H1 (cell line): ENCODE data around the gene BTBD1. TPM values are rescaled to one million over a fixed set of nuclear protein-coding genes. Genes with fewer than 3 reads are reported as not detected.

ENCODE experiments used
- CTCF ChIA-PET: fragments of 300-600 bp; sonication (Branson Sonifier 250); formaldehyde crosslinking; loops from one replicate; lab custom pipeline; 2021; ENCODE audit not compliant: partially characterized antibody; lab: Charles Lee
- POLR2A ChIA-PET: fragments of 300-600 bp; sonication (Branson Sonifier 250); formaldehyde crosslinking; loops from one replicate; lab custom pipeline; 2021; ENCODE audit warnings: inconsistent platforms; ENCODE audit not compliant: partially characterized antibody; lab: Charles Lee
- DNase-seq, 2 experiments: peaks; one replicate each; pipeline versions ENCODE4 v3.0.0 to v3.0.0-alpha.2; 2010 to 2022; ENCODE audit warnings: low spot score in 2 of 2, low read depth in 1 of 2, mixed read lengths in 1 of 2
- FAIRE-seq: peaks from 2 replicates; lab custom pipeline; 2011; peaks lifted over from hg19 to GRCh38; lab: Jason Lieb, UNC
- H2AFZ ChIP-seq: 2 replicates; pipeline ENCODE4 v1.8.1; 2012; ENCODE audit warnings: low read length, inconsistent platforms
- H2AK5ac ChIP-seq: 2 replicates; pipeline ENCODE4 v1.6.1; 2013; ENCODE audit warnings: low read depth, low read length
- H2BK120ac ChIP-seq: replicated peaks from 2 replicates; pipeline ENCODE3; 2013; ENCODE audit warnings: low read depth, low read length, inconsistent platforms
- H2BK12ac ChIP-seq: 2 replicates; pipeline ENCODE4 v1.6.1; 2013; ENCODE audit warnings: low read depth, low read length
- H2BK15ac ChIP-seq: 2 replicates; pipeline ENCODE4 v1.6.1; 2013; ENCODE audit warnings: low read length
- H2BK20ac ChIP-seq: 2 replicates; pipeline ENCODE4 v1.6.1; 2013; ENCODE audit warnings: low read length
- H2BK5ac ChIP-seq: 2 replicates; pipeline ENCODE4 v1.6.1; 2013; ENCODE audit warnings: low read depth, low read length
- H3K14ac ChIP-seq: 2 replicates; pipeline ENCODE4 v1.6.1; 2013; ENCODE audit warnings: inconsistent platforms; ENCODE audit not compliant: insufficient read length
- H3K18ac ChIP-seq: 2 replicates; pipeline ENCODE4 v1.6.1; 2013; ENCODE audit warnings: low read length; ENCODE audit errors: extremely low read depth
- H3K23ac ChIP-seq: 2 replicates; pipeline ENCODE4 v1.6.1; 2013; ENCODE audit warnings: inconsistent platforms; ENCODE audit not compliant: insufficient read length
- H3K23me2 ChIP-seq: 2 replicates; pipeline ENCODE4 v1.6.1; 2013; ENCODE audit warnings: low read depth, low read length
- H3K27ac ChIP-seq: 2 replicates; pipeline ENCODE4 v1.6.1; 2011; ENCODE audit warnings: low read depth, low read length, inconsistent platforms
- H3K27me3 ChIP-seq, 4 experiments: replicated peaks in 1 of 4; 1 replicate in 1 of 4; 2 replicates in 3 of 4; pipeline versions ENCODE4 v1.6.1 to v1.8.1; 2011 to 2013; ENCODE audit warnings: low read length in 3 of 4, mild to moderate bottlenecking in 3 of 4, inconsistent platforms in 2 of 4, mixed read lengths in 2 of 4, moderate library complexity in 1 of 4; ENCODE audit not compliant: control insufficient read depth in 3 of 4, insufficient read depth in 3 of 4; ENCODE audit errors: extremely low read depth in 1 of 4
- H3K36me3 ChIP-seq, 4 experiments: 2 replicates each; pipeline versions ENCODE4 v1.6.1 to v1.8.1; 2011 to 2013; ENCODE audit warnings: mild to moderate bottlenecking in 4 of 4, low read length in 3 of 4, moderate library complexity in 2 of 4, control low read depth in 1 of 4, inconsistent platforms in 1 of 4; ENCODE audit not compliant: insufficient read depth in 4 of 4, control insufficient read depth in 2 of 4
- H3K4ac ChIP-seq: replicated peaks from 2 replicates; pipeline ENCODE3; 2013; ENCODE audit warnings: low read length, low read depth, mixed read lengths, inconsistent platforms; ENCODE audit not compliant: insufficient read length
- H3K4me1 ChIP-seq, 4 experiments: replicated peaks in 1 of 4; 1 replicate in 1 of 4; 2 replicates in 3 of 4; pipeline versions ENCODE4 v1.6.1 to v1.8.1; 2011 to 2013; ENCODE audit warnings: low read length in 3 of 4, inconsistent platforms in 2 of 4, mixed read lengths in 1 of 4; ENCODE audit not compliant: insufficient read depth in 4 of 4, control insufficient read depth in 3 of 4
- H3K4me2 ChIP-seq, 2 experiments: 2 replicates each; pipeline versions ENCODE4 v1.6.1 to v1.8.1; 2011 to 2013; ENCODE audit warnings: low read depth in 2 of 2, low read length in 2 of 2, control low read depth in 1 of 2, inconsistent platforms in 1 of 2, mild to moderate bottlenecking in 1 of 2; ENCODE audit not compliant: insufficient read depth in 1 of 2
- H3K4me3 ChIP-seq, 4 experiments: fragments of 200-600, 300-600 bp in 1 of 4; sonication (generic), shearing (Covaris generic), sonication (Bioruptor Twin) in 1 of 4; 2 replicates each; pipeline versions ENCODE4 v1.5.1 to v1.8.1; 2011 to 2016; ENCODE audit warnings: low read length in 4 of 4, low read depth in 3 of 4, control low read depth in 2 of 4, inconsistent platforms in 2 of 4, mild to moderate bottlenecking in 2 of 4, mixed read lengths in 1 of 4, moderate library complexity in 1 of 4; ENCODE audit not compliant: insufficient read depth in 2 of 4; ENCODE audit errors: extremely low read depth in 1 of 4
- H3K56ac ChIP-seq: replicated peaks from 2 replicates; pipeline ENCODE3; 2013; ENCODE audit warnings: low read depth, mild to moderate bottlenecking, mixed read lengths, low read length, inconsistent platforms; ENCODE audit not compliant: insufficient read length
- H3K79me1 ChIP-seq: 2 replicates; pipeline ENCODE4 v1.6.1; 2013; ENCODE audit warnings: low read depth, low read length, control low read depth
- H3K79me2 ChIP-seq, 2 experiments: 2 replicates each; pipeline versions ENCODE4 v1.6.1 to v1.8.1; 2012 to 2013; ENCODE audit warnings: low read length in 2 of 2, mild to moderate bottlenecking in 2 of 2, inconsistent platforms in 1 of 2; ENCODE audit not compliant: insufficient read depth in 2 of 2, control insufficient read depth in 1 of 2
- H3K9ac ChIP-seq, 4 experiments: replicated peaks in 1 of 4; 1 replicate in 1 of 4; 2 replicates in 3 of 4; pipeline versions ENCODE4 v1.6.1 to v1.8.1; 2011 to 2013; ENCODE audit warnings: low read depth in 3 of 4, low read length in 3 of 4, control low read depth in 2 of 4, mild to moderate bottlenecking in 2 of 4, moderate library complexity in 2 of 4, inconsistent platforms in 1 of 4; ENCODE audit errors: extremely low read depth in 1 of 4
- H3K9me3 ChIP-seq, 2 experiments: 2 replicates each; pipeline versions ENCODE4 v1.6.1 to v1.8.1; 2012 to 2013; ENCODE audit warnings: mild to moderate bottlenecking in 2 of 2, moderate library complexity in 2 of 2, control low read depth in 1 of 2, inconsistent platforms in 1 of 2, low read depth in 1 of 2, low read length in 1 of 2, mixed read lengths in 1 of 2; ENCODE audit not compliant: insufficient read depth in 2 of 2
- H4K20me1 ChIP-seq, 2 experiments: replicated peaks in 1 of 2; 2 replicates each; pipeline versions ENCODE3 to v1.8.1; 2011 to 2013; ENCODE audit warnings: inconsistent platforms in 2 of 2, low read length in 2 of 2, mild to moderate bottlenecking in 1 of 2; ENCODE audit not compliant: insufficient read depth in 2 of 2, control insufficient read depth in 1 of 2
- H4K5ac ChIP-seq: 2 replicates; pipeline ENCODE4 v1.6.1; 2013; ENCODE audit warnings: low read length, low read depth, mixed read lengths, inconsistent platforms; ENCODE audit not compliant: insufficient read length
- H4K8ac ChIP-seq: 2 replicates; pipeline ENCODE4 v1.8.0; 2013; ENCODE audit warnings: mild to moderate bottlenecking, moderate library complexity, low read length, inconsistent platforms; ENCODE audit not compliant: insufficient read depth; ENCODE audit errors: extremely low read depth
- H4K91ac ChIP-seq: replicated peaks from 2 replicates; pipeline ENCODE3; 2013; ENCODE audit warnings: low read length, mixed read lengths, inconsistent platforms; ENCODE audit not compliant: insufficient read length
- BACH1 ChIP-seq: IDR thresholded peaks from 2 replicates; pipeline ENCODE4 v1.6.1; 2012; ENCODE audit warnings: low read length, improper control_type of control experiment
- CBX5 ChIP-seq: fragments of 300-800, 300-1000 bp; sonication (generic); IDR thresholded peaks from 2 replicates; pipeline ENCODE4 v1.7.1; 2016; ENCODE audit warnings: antibody characterized with exemption, low read length, low read depth
- CHD2 ChIP-seq: IDR thresholded peaks from 2 replicates; pipeline ENCODE4 v1.6.1; 2012; ENCODE audit warnings: low read length, improper control_type of control experiment
- FOSL1 ChIP-seq: IDR thresholded peaks from 2 replicates; pipeline ENCODE4 v1.6.1; 2011; ENCODE audit warnings: mild to moderate bottlenecking, low read depth, low read length, moderate library complexity; ENCODE audit not compliant: insufficient read depth
- HDAC6 ChIP-seq: IDR thresholded peaks from one replicate; pipeline ENCODE4 v1.7.1; 2012; ENCODE audit warnings: low read depth, mild to moderate bottlenecking, inconsistent platforms, low read length, moderate library complexity
- MAFK ChIP-seq: IDR thresholded peaks from 2 replicates; pipeline ENCODE4 v1.6.1; 2012; ENCODE audit warnings: low read depth, mild to moderate bottlenecking, improper control_type of control experiment, low read length
- MAX ChIP-seq: IDR thresholded peaks from 2 replicates; pipeline ENCODE4 v1.6.1; 2012; ENCODE audit warnings: inconsistent platforms
- RAD21 ChIP-seq, 2 experiments: IDR thresholded peaks in 1 of 2; conservative IDR thresholded peaks in 1 of 2; 2 replicates each; pipeline ENCODE4 v1.6.1; 2011; ENCODE audit warnings: low read depth in 2 of 2, low read length in 2 of 2, improper control_type of control experiment in 1 of 2, inconsistent platforms in 1 of 2, mild to moderate bottlenecking in 1 of 2, moderate library complexity in 1 of 2
- SIN3A ChIP-seq, 2 experiments: IDR thresholded peaks in 1 of 2; conservative IDR thresholded peaks in 1 of 2; 2 replicates each; pipeline ENCODE4 v1.6.1; 2011 to 2012; ENCODE audit warnings: low read length in 2 of 2, improper control_type of control experiment in 1 of 2, low read depth in 1 of 2, mild to moderate bottlenecking in 1 of 2
- TBP ChIP-seq: IDR thresholded peaks from 2 replicates; pipeline ENCODE4 v1.6.1; 2011; ENCODE audit warnings: low read depth, low read length, improper control_type of control experiment
- WGBS, 2 experiments: shearing (Covaris generic) in 1 of 2; methylation state at CpG; one replicate each; pipeline versions ENCODE4 v1.1.6 to v1.1.7; 2013 to 2015; ENCODE audit warnings: low lambda C conversion rate in 2 of 2, mixed read lengths in 2 of 2, inconsistent platforms in 1 of 2, low coverage in 1 of 2, missing lambda C conversion rate in 1 of 2; ENCODE audit not compliant: insufficient replicate concordance in 2 of 2, insufficient coverage in 1 of 2, insufficient read length in 1 of 2; ENCODE audit errors: extremely low coverage in 1 of 2, missing lambda C conversion rate in 1 of 2; 5-methylcytosine and 5-hydroxymethylcytosine counted together
- polyA plus RNA-seq, 7 experiments: library from polyadenylated mRNA; depleted of rRNA in 3 of 7; stranded (reverse) in 5 of 7; unstranded in 2 of 7; fragments of >200 nt in 5 of 7; fragments of 200-250 nt in 2 of 7; gene quantifications; 1 replicate in 5 of 7; 2 replicates in 1 of 7; 4 replicates in 1 of 7; pipeline versions ENCODE4 v1.2.1 to v1.2.3, GENCODE V29; 2011 to 2013; ENCODE audit warnings: missing spikeins in 2 of 7, mixed read lengths in 2 of 7
- total RNA-seq: library from RNA; stranded (reverse); fragmentation: NEBNext Ultra II Directional; extraction: Animal tissue kit (Norgen Biotek cat#: 25700); gene quantifications from 2 replicates; pipeline ENCODE4 v1.2.1, GENCODE V29; 2021
- TF ChIP-seq, protein P1 (sequence below): IDR thresholded peaks from 2 replicates; pipeline ENCODE4 v1.6.1; 2011; ENCODE audit warnings: low read length, improper control_type of control experiment

The BTBD1 gene
- total and polyA plus RNA-seq, 2 of the 8 experiments (the other 6 are each of a cell fraction or from before 2014, with no cell fraction given) = 18.6 to 39.5 TPM

GRCh38 chr15:83081256-83082014, 14.4 kb upstream of the BTBD1 start:
- no peak overlapping the region for H2BK12ac ChIP-seq
- no peak overlapping the region for H3K23ac ChIP-seq
- H3K18ac ChIP-seq = no peak overlapping the region
- H3K27me3 ChIP-seq = no peaks in the 10 kb centered on the region
- no peaks in the 10 kb centered on the region for H3K9me3 ChIP-seq
- H2AFZ ChIP-seq = no peak overlapping the region
- no peak for FAIRE-seq
- no peak overlapping the region for H4K8ac ChIP-seq
- no peaks in the 10 kb centered on the region for H3K79me1 ChIP-seq
- no peak overlapping the region for H2AK5ac ChIP-seq
- no peak overlapping the region for H2BK15ac ChIP-seq
- no peak overlapping the region for H3K9ac ChIP-seq
- no peak for DNase-seq
- H3K14ac ChIP-seq = no peak overlapping the region
- no peaks in the 10 kb centered on the region for H3K79me2 ChIP-seq
- H2BK20ac ChIP-seq = no peak overlapping the region
- no peak overlapping the region for H3K4me2 ChIP-seq
- no peaks in the 10 kb centered on the region for H3K4me1 ChIP-seq
- no peak overlapping the region for H4K5ac ChIP-seq
- WGBS, 2 experiments = 94% methylated on average over 5 of the region's 5 CpGs; no CpG with 5 or more reads in 1 of the 2 experiments
- H3K36me3 ChIP-seq = no peaks in the 10 kb centered on the region
- H4K20me1 ChIP-seq = no peaks in the 10 kb centered on the region
- ChIA-PET CTCF (interaction anchor here (0.8 to 2.3 kb wide), 2 partner anchors 9 to 11 kb away, joined by 4 read pairs; no protein-coding TSS in a partner anchor), POLR2A (no interaction called here)
- H3K27ac ChIP-seq = no peak overlapping the region
- H3K56ac ChIP-seq = no peak overlapping the region
- H4K91ac ChIP-seq = no peak overlapping the region
- no peak overlapping the region for H3K4me3 ChIP-seq
- no peak overlapping the region for H2BK5ac ChIP-seq
- H3K23me2 ChIP-seq = no peaks in the 10 kb centered on the region
- no peak overlapping the region for H3K4ac ChIP-seq
- H2BK120ac ChIP-seq = no peak overlapping the region
- TF ChIP-seq MAX (no peak), CHD2 (no peak), TBP (no peak), CBX5 (no peak), FOSL1 (no peak), BACH1 (no peak), SIN3A (conservative IDR thresholded peaks at IDR 0.05 in 1 of 2, IDR thresholded peaks at IDR 0.05 in 1 of 2; ENCODE audit: low read depth in 1 of 2, low read length in 2 of 2) (no peak), RAD21 (IDR thresholded peaks at IDR 0.05 in 1 of 2, conservative IDR thresholded peaks at IDR 0.05 in 1 of 2; ENCODE audit: low read depth in 2 of 2, low read length in 2 of 2) (no peak), HDAC6 (no peak), MAFK (no peak)
- TF ChIP-seq, protein P1, sequence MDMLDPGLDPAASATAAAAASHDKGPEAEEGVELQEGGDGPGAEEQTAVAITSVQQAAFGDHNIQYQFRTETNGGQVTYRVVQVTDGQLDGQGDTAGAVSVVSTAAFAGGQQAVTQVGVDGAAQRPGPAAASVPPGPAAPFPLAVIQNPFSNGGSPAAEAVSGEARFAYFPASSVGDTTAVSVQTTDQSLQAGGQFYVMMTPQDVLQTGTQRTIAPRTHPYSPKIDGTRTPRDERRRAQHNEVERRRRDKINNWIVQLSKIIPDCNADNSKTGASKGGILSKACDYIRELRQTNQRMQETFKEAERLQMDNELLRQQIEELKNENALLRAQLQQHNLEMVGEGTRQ = no peak
